ENCODE measurements around the gene BIN1.

DNA sequence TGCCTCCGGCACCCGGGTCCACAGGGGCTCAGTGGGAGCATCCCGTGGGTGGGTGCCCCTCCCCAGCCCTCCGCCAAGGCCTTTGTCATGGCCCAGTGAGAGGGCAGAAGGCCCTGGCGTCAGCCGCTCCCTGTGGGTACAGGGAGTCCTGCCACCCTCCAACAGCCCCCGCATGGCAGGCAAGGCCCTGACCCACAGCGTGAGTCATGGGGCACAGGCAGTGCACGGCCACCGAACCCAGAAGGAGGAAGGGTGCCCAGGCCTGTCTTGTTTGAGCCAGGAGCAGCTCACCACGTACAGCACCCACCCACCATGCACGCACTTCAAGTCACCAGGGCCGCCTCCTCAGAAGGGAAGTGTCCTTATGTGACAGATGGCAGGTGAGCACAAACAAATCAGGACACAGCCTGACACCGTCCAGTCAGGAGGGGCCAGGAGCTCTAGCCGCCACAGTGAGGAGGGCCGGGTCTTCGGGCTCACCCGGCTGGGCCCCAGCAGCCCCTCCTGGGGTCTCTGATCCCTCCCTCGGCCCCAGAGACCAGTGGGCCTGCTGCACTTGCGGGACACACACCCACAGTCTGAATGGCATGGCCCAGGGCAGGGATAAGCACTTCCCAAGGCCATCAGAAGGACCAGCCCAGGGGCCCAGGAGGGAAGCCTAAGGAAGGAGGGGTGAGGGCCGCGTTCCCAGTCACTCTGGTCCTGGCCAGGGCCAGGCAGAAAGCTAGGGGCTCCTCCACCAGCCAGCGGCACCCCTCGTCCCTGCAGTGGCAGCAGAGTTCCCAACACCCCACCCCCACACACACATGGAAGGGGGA lies 25.8 kb downstream of the BIN1 start:
- TF ChIP-seq, protein P1, sequence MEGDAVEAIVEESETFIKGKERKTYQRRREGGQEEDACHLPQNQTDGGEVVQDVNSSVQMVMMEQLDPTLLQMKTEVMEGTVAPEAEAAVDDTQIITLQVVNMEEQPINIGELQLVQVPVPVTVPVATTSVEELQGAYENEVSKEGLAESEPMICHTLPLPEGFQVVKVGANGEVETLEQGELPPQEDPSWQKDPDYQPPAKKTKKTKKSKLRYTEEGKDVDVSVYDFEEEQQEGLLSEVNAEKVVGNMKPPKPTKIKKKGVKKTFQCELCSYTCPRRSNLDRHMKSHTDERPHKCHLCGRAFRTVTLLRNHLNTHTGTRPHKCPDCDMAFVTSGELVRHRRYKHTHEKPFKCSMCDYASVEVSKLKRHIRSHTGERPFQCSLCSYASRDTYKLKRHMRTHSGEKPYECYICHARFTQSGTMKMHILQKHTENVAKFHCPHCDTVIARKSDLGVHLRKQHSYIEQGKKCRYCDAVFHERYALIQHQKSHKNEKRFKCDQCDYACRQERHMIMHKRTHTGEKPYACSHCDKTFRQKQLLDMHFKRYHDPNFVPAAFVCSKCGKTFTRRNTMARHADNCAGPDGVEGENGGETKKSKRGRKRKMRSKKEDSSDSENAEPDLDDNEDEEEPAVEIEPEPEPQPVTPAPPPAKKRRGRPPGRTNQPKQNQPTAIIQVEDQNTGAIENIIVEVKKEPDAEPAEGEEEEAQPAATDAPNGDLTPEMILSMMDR (IDR thresholded peaks at IDR 0.05), result no peak
- TF ChIP-seq POLR2AphosphoS5 (IDR thresholded peaks at IDR 0.05), result peak; percentile 68
- TF ChIP-seq POLR2A (IDR thresholded peaks at IDR 0.05), result no peak

All from gastroesophageal sphincter (tissue), 3 donors.